SK-N-SH (cell line): ENCODE data around the gene WDR35. TPM values are rescaled to one million over a fixed set of nuclear protein-coding genes. Genes with fewer than 3 reads are reported as not detected.

ENCODE experiments used
- CTCF ChIA-PET: fragments of 300-600, 350-600 bp; formaldehyde crosslinking; extraction: SDS; loops from one replicate; lab custom pipeline; 2021; lab: Yijun Ruan, JAX
- POLR2A ChIA-PET: fragments of 350-600 bp; sonication (Branson Sonifier 250); formaldehyde crosslinking; extraction: SDS; loops from one replicate; lab custom pipeline; 2020; ENCODE audit warnings: antibody characterized with exemption, inconsistent platforms; lab: Yijun Ruan, JAX
- DNase-seq: peaks from one replicate; pipeline ENCODE4 v3.0.0; 2012
- H2AFZ ChIP-seq: fragments of 200-600 bp; sonication (generic); 2 replicates; pipeline ENCODE4 v1.8.1; 2016; ENCODE audit warnings: antibody characterized with exemption, mild to moderate bottlenecking, low read depth
- H3F3A ChIP-seq: fragments of 200-600 bp; sonication (generic); replicated peaks from 2 replicates; pipeline ENCODE3; 2016; ENCODE audit warnings: antibody characterized with exemption, mild to moderate bottlenecking; ENCODE audit not compliant: insufficient read depth
- H3K27ac ChIP-seq, 2 experiments: fragments of 200-500 bp in 1 of 2; fragments of 200-600 bp in 1 of 2; sonication (Bioruptor generic) in 1 of 2; sonication (generic), shearing (Covaris generic) in 1 of 2; 2 replicates each; pipeline versions ENCODE4 v1.5.1 to v1.6.1; 2014 to 2016; ENCODE audit warnings: low read depth in 2 of 2, inconsistent platforms in 1 of 2, low read length in 1 of 2, mild to moderate bottlenecking in 1 of 2, mixed read lengths in 1 of 2
- H3K27me3 ChIP-seq: fragments of 200-600 bp; sonication (generic), shearing (Covaris generic); 2 replicates; pipeline ENCODE4 v1.6.1; 2016; ENCODE audit warnings: mixed run types; ENCODE audit not compliant: insufficient read depth
- H3K36me3 ChIP-seq, 2 experiments: fragments of 200-500 bp in 1 of 2; fragments of 200-600 bp in 1 of 2; sonication (Bioruptor generic) in 1 of 2; sonication (generic) in 1 of 2; replicated peaks in 1 of 2; 2 replicates each; pipeline versions ENCODE3 to v1.5.1; 2014 to 2016; ENCODE audit warnings: low read length in 1 of 2, mild to moderate bottlenecking in 1 of 2; ENCODE audit not compliant: insufficient read depth in 2 of 2, control insufficient read depth in 1 of 2
- H3K4me1 ChIP-seq, 2 experiments: fragments of 200-500 bp in 1 of 2; fragments of 200-600 bp in 1 of 2; sonication (Bioruptor generic) in 1 of 2; sonication (generic), shearing (Covaris generic) in 1 of 2; 2 replicates each; pipeline versions ENCODE4 v1.5.1 to v1.6.1; 2014 to 2016; ENCODE audit warnings: low read depth in 1 of 2, low read length in 1 of 2, mixed run types in 1 of 2; ENCODE audit not compliant: insufficient read depth in 2 of 2, control insufficient read depth in 1 of 2
- H3K4me2 ChIP-seq: fragments of 200-600 bp; sonication (generic), shearing (Covaris generic); 2 replicates; pipeline ENCODE4 v1.6.1; 2017; ENCODE audit warnings: mixed run types
- H3K4me3 ChIP-seq, 2 experiments: fragments of 200-500 bp in 1 of 2; fragments of 200-600 bp in 1 of 2; sonication (Bioruptor generic) in 1 of 2; sonication (generic), shearing (Covaris generic) in 1 of 2; 2 replicates each; pipeline versions ENCODE4 v1.5.1 to v1.8.1; 2014 to 2016; ENCODE audit warnings: low read depth in 2 of 2, inconsistent platforms in 1 of 2, low read length in 1 of 2, mild to moderate bottlenecking in 1 of 2, mixed read lengths in 1 of 2, moderate library complexity in 1 of 2
- H3K79me2 ChIP-seq: fragments of 200-600 bp; sonication (generic); 2 replicates; pipeline ENCODE4 v1.8.1; 2017; ENCODE audit warnings: mild to moderate bottlenecking; ENCODE audit not compliant: insufficient read depth
- H3K9ac ChIP-seq: fragments of 200-600 bp; sonication (generic); 2 replicates; pipeline ENCODE4 v1.6.1; 2017; ENCODE audit warnings: mixed run types
- H3K9me2 ChIP-seq: fragments of 200-600 bp; sonication (generic); 2 replicates; pipeline ENCODE4 v1.6.1; 2017; ENCODE audit warnings: mixed run types
- H3K9me3 ChIP-seq: fragments of 200-600 bp; sonication (generic); 2 replicates; pipeline ENCODE4 v1.6.1; 2017; ENCODE audit warnings: mixed run types, mild to moderate bottlenecking, moderate library complexity
- H4K20me1 ChIP-seq: fragments of 200-600 bp; sonication (generic); 2 replicates; pipeline ENCODE4 v1.6.1; 2017; ENCODE audit warnings: mild to moderate bottlenecking, mixed run types; ENCODE audit not compliant: insufficient read depth
- CHD2 ChIP-seq: fragments of 150-350 bp; IDR thresholded peaks from 2 replicates; pipeline ENCODE4 v1.6.1; 2018; ENCODE audit warnings: low read length; ENCODE audit not compliant: partially characterized antibody
- CTCF ChIP-seq: fragments of 200-600 bp; sonication (generic); IDR thresholded peaks from 2 replicates; pipeline ENCODE4 v1.6.1; 2017; ENCODE audit warnings: antibody characterized with exemption, mild to moderate bottlenecking, moderate library complexity
- ELF1 ChIP-seq: IDR thresholded peaks from 2 replicates; pipeline ENCODE4 v1.4.0; 2012
- FOXM1 ChIP-seq: IDR thresholded peaks from 2 replicates; pipeline ENCODE4 v1.4.0; 2012; ENCODE audit warnings: low read depth, mild to moderate bottlenecking
- GATA2 ChIP-seq: sonication (generic); formaldehyde crosslinking; IDR thresholded peaks from 2 replicates; pipeline ENCODE4 v1.5.0; 2020; ENCODE audit warnings: mild to moderate bottlenecking, missing genetic modification reagents
- JUND ChIP-seq: IDR thresholded peaks from 2 replicates; pipeline ENCODE4 v1.4.0; 2012
- MAX ChIP-seq: IDR thresholded peaks from 2 replicates; pipeline ENCODE4 v1.4.0; 2012; ENCODE audit warnings: low read depth
- MXI1 ChIP-seq: IDR thresholded peaks from 2 replicates; pipeline ENCODE4 v1.6.1; 2012; ENCODE audit warnings: mild to moderate bottlenecking, low read depth, low read length, improper control_type of control experiment
- PBX3 ChIP-seq: IDR thresholded peaks from 2 replicates; pipeline ENCODE4; 2012
- RAD21 ChIP-seq: IDR thresholded peaks from 2 replicates; pipeline ENCODE4 v1.6.1; 2012; ENCODE audit warnings: mild to moderate bottlenecking, low read length
- RCOR1 ChIP-seq: fragments of 150-350 bp; IDR thresholded peaks from 2 replicates; pipeline ENCODE4 v1.6.1; 2017; ENCODE audit warnings: antibody characterized with exemption, low read length
- SIN3A ChIP-seq: IDR thresholded peaks from 2 replicates; pipeline ENCODE4 v1.6.1; 2012; ENCODE audit warnings: low read depth, mild to moderate bottlenecking, low read length, moderate library complexity, borderline replicate concordance
- SMC3 ChIP-seq: IDR thresholded peaks from 2 replicates; pipeline ENCODE4 v1.6.1; 2012; ENCODE audit warnings: low read depth, low read length, improper control_type of control experiment
- USF2 ChIP-seq: fragments of 150-350 bp; IDR thresholded peaks from 2 replicates; pipeline ENCODE4 v1.6.1; 2017; ENCODE audit warnings: antibody characterized with exemption, low read length, low read depth, borderline replicate concordance
- YY1 ChIP-seq: IDR thresholded peaks from 2 replicates; pipeline ENCODE4 v1.4.0; 2012; ENCODE audit warnings: low read depth, mild to moderate bottlenecking
- WGBS: methylation state at CpG from one replicate; pipeline ENCODE4 v1.1.6; 2017; ENCODE audit warnings: low lambda C conversion rate; 5-methylcytosine and 5-hydroxymethylcytosine counted together
- polyA plus RNA-seq, 3 experiments: library from polyadenylated mRNA; depleted of rRNA; stranded (reverse); fragments of >200 nt; gene quantifications; 2 replicates each; pipeline ENCODE4 v1.2.3, GENCODE V29; 2012

WDR35 gene
- polyA plus RNA-seq, 1 of the 3 experiments (the other 2 are of a cell fraction): 8.6 TPM

GRCh38 chr2:19955544-19956422 is 34.1 kb downstream of the WDR35 start:
- Histone ChIP-seq H3K79me2 (no peaks in the 10 kb centered on the region), H3K27me3 (no peaks in the 10 kb centered on the region), H3K9me2 (no peaks in the 10 kb centered on the region), H3K36me3 (peaks cover 37 to 61% of the 10 kb centered on the region in 2 experiments), H2AFZ (no peak overlapping the region), H3K9ac (no peak overlapping the region), H3K4me3 (no peak overlapping the region), H3K9me3 (no peaks in the 10 kb centered on the region), H3K4me2 (no peak overlapping the region), H4K20me1 (no peaks in the 10 kb centered on the region), H3K4me1 (peaks cover 0 to 11% of the 10 kb centered on the region in 2 experiments; a peak in 2 of 4 replicates), H3F3A (peaks cover 10% of the 10 kb centered on the region)
- DNase-seq: peak; percentile 81
- WGBS: 85% methylated on average over 6 of the region's 6 CpGs
- ChIA-PET CTCF (interaction anchor here (0.6 to 4.4 kb wide), 44 partner anchors 9 to 375 kb away, joined by 3 to 43 read pairs (median 4); partner anchors contain the start of genes LAPTM4A, SDC1 and WDR35), POLR2A (no interaction called here)
- TF ChIP-seq USF2 (no peak), CHD2 (peak; percentile 38), YY1 (no peak), GATA2 (no peak), RCOR1 (0 out of 2 replicates have a peak, but pooled peaks have one; percentile 15), CTCF (peak; percentile 97), FOXM1 (no peak), ELF1 (no peak), MAX (no peak), JUND (no peak), SIN3A (peak; percentile 47; the same call in 1 of the 2 replicates), SMC3 (peak; percentile 93), MXI1 (peak; percentile 74; the same call in 1 of the 2 replicates), RAD21 (peak; percentile 98), PBX3 (peak; percentile 30; the same call in 1 of the 2 replicates)
- TF ChIP-seq, all 33 proteins: peak for 8
- peak overlapping the region in 1 of 2 experiments; percentile 22; a peak in 1 of 4 replicates for H3K27ac ChIP-seq
